AG08396 (cell line): ENCODE results near the gene AFMID.
"Not testable (repeated sequence)": the region's sequence is repeated elsewhere in the genome, so short reads cannot be mapped to it uniquely, and the experiment has no call there.

ENCODE experiments used
- DNase-seq: peaks from one replicate; pipeline ENCODE4 v3.0.0; 2012; ENCODE audit warnings: low spot score, mixed read lengths

AFMID gene

DNA sequence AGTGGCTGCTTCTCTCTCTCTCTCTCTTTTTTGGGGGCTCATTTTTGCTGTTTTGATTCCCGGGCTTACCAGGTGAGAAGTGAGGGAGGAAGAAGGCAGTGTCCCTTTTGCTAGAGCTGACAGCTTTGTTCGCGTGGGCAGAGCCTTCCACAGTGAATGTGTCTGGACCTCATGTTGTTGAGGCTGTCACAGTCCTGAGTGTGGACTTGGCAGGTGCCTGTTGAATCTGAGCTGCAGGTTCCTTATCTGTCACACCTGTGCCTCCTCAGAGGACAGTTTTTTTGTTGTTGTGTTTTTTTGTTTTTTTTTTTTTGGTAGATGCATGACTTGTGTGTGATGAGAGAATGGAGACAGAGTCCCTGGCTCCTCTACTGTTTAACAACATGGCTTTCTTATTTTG, 36.6 kb downstream of the AFMID start:
- no peak for DNase-seq

DNA sequence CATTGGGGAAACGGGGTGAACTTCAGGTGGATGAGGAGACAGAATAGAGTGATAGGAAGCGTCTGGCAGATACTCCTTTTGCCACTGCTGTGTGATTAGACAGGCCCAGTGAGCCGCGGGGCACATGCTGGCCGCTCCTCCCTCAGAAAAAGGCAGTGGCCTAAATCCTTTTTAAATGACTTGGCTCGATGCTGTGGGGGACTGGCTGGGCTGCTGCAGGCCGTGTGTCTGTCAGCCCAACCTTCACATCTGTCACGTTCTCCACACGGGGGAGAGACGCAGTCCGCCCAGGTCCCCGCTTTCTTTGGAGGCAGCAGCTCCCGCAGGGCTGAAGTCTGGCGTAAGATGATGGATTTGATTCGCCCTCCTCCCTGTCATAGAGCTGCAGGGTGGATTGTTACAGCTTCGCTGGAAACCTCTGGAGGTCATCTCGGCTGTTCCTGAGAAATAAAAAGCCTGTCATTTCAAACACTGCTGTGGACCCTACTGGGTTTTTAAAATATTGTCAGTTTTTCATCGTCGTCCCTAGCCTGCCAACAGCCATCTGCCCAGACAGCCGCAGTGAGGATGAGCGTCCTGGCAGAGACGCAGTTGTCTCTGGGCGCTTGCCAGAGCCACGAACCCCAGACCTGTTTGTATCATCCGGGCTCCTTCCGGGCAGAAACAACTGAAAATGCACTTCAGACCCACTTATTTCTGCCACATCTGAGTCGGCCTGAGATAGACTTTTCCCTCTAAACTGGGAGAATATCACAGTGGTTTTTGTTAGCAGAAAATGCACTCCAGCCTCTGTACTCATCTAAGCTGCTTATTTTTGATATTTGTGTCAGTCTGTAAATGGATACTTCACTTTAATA, 37.3 kb downstream of the AFMID start:
- DNase-seq, result no peak

DNA sequence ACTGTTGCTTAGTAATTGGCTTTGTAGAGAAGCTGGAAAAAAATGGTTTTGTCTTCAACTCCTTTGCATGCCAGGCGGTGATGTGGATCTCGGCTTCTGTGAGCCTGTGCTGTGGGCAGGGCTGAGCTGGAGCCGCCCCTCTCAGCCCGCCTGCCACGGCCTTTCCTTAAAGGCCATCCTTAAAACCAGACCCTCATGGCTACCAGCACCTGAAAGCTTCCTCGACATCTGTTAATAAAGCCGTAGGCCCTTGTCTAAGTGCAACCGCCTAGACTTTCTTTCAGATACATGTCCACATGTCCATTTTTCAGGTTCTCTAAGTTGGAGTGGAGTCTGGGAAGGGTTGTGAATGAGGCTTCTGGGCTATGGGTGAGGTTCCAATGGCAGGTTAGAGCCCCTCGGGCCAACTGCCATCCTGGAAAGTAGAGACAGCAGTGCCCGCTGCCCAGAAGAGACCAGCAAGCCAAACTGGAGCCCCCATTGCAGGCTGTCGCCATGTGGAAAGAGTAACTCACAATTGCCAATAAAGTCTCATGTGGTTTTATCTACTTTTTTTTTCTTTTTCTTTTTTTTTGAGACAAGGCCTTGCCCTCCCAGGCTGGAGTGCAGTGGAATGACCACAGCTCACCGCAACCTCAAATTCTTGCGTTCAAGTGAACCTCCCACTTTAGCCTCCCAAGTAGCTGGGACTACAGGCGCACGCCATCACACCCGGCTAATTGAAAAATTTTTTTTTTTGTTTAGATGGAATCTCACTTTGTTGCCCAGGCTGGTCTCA, 38.1 kb downstream of the AFMID start:
- no peak for DNase-seq

DNA sequence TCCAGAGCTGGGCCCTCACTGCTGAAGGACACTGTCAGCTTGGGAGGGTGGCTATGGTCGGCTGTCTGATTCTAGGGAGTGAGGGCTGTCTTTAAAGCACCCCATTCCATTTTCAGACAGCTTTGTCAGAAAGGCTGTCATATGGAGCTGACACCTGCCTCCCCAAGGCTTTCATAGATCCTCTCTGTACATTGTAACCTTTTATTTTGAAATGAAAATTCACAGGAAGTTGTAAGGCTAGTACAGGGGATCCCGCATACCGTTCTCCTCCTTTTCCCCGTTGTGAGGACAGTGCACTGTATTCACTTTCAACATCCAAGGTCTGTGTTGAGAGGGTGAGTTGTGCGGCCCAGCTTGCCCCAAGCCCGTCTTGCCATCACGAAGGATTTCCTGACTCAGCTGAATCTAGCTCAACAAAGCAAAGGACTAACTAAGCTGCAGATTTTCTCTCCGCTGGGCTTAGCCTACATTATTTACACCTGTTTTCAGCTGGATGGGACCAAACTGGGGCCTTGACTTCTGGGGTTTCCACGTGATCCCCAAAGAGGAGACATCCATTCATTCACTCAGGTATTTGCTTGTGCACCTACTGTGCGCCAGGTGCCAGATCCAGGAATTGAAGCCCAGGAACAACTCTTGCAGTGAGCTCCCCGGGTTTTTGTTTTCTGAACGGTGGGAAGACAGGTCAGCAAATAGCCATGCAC, 39.0 kb downstream of the AFMID start:
- DNase-seq, result no peak

DNA sequence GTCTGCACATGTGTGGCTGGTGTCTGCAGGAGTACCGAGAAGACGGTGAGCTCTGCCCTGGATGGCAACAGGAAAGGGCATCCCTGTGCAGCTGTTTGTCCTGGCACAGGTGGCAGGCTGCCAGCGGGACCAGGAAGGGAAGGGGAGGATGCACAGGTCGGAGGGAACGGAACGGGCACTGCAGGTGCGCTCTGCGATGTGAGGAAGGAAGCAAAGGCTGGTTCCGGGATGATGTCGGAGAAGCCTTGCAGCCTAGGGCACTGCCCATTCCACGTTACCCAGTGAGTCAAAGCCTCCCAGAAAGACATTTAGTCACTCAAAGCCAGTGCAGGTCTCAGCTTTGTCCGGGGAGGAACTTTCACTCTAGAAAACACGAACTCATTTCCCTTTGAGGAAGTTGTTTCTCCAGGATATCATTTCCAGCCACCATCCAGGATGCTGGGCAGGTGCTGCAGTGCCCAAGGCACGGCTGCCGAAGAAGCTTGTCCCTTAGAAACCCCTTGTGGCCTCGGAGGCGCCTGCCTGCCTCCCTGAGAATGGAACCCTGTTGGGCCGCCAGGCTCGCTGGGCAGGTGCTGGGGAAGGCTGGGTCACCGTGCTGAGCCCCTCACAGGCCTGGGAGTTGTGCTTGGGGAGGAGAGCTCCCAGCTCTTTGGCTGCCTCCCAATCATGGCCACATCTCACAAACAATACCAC, 39.7 kb downstream of the AFMID start:
- DNase-seq, result no peak

DNA sequence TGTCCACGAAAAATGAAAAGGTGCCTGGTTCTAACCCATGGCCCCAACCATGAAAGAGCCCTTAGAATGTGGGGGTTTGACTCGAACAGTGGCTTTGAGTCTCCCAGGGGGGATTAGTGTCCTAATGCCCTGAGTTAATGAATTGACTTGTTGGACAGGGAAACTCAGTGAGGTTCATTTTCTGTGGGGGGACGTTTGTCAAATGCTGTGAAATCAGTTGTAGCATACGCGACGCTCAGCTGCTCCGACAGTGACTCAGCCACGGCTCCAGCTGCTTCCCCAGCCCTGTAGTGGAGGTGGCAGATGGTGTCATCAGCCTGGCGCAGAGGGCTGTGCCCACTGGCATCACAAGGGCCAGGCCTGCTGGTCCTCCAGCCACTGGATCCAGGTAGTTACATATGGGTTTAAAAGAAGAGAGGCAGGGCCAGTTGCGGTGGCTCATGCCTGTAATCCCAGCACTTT, 40.3 kb downstream of the AFMID start:
- DNase-seq, result no peak

DNA sequence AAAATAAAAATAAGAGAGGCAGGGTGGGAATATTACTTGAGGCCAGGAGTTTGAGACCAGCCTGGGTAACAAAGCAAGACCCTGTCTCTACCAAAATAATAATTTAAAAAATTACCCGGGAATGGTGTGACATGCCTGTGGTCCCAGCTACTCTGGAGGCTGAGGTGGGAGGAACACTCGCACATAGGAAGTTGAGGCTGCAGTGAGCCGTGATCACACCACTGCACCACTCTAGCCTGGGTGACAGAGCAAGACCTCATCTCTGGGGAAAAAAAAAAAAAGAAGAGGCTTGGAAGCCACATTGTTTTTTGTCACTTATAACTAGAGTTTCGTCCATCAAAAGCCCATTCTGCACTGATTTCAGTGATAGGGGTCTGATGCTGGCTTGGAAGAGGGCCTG, 41.0 kb downstream of the AFMID start:
- no peak for DNase-seq

DNA sequence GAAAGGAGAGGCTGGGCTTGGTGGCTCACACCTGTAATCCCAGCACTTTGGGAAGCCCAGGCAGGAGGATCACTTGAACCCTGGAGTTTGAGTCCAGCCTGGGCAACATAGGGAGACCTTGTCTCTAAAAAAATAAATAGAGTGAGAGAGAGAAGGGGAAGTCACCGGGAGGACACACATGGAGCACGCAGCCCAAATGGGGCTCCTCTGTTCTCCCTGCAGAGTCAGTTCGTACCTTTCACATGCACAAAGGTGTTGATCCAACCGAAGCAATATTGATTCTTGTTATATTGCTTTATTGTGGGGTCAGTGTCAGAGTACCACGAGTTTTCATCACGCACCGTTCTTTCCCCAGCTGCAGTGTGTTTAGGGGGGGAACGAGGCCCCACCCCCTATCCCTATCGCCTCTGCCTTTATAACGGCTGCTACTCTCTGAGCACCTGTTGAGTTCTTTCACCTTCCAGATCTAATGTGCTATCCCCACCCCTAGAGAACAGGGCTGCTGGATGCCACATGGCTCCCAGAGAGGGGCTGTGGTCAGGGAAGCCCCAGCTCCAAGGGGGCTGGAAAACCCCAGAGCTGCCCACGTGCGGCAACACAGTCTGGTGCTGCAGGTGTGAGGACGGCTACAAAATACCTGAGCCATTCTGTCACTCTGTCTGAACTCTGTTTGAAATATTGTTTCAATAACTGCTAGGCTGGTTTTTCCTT, 43.2 kb downstream of the AFMID start:
- no peak for DNase-seq

DNA sequence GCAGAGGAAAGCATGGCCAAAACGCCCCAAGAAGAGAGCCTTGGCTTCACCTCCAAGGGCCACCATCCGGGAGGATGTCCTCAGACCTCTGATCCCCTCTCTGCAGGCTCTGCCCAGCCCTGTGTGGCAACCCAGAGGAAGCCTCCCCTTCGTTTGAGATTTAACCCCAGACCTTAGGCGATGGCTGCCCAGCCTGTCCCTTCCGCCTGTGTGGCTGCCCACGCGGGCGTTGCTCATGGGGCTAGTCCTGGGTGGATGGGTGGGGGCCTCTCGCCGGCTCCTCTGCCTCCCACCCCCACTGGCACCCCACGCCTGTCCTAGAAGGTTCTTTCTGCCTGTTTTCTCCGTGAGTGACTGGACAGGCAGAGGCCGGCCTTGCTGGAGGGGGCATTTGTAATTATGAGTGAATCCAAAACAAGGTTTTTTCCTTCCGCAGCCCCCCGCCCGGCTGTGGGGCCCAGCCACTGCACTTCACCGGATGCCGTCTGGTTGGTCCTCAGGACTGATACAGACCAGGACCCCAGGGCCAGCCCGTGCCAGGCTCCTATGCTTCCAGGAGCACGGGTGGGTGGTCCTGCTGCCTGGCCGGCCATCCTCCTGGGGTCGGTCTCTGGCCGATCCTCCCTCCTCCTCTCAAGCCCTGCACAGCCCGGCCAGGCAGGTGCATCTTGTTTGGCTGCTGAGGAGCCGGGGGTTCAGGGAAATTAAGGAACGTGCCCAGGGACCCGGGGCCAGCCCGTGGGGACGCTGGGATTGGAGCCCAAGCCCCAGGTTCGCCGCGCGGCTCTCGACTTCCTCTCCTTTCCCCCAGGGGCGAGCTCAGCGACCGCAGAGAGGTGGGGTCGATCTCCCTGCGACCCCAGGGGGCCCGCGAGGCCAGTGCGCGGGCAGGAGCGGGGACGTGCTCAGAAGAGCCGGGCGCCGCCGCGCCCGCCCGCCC, 44.1 kb downstream of the AFMID start, which contains the start of gene TMEM235:
Gene TMEM235 (plus strand): TSS at position 636 of the 940 bp plus-strand sequence. CDS start 393 bp downstream, outside the sequence.
- no peak for DNase-seq

DNA sequence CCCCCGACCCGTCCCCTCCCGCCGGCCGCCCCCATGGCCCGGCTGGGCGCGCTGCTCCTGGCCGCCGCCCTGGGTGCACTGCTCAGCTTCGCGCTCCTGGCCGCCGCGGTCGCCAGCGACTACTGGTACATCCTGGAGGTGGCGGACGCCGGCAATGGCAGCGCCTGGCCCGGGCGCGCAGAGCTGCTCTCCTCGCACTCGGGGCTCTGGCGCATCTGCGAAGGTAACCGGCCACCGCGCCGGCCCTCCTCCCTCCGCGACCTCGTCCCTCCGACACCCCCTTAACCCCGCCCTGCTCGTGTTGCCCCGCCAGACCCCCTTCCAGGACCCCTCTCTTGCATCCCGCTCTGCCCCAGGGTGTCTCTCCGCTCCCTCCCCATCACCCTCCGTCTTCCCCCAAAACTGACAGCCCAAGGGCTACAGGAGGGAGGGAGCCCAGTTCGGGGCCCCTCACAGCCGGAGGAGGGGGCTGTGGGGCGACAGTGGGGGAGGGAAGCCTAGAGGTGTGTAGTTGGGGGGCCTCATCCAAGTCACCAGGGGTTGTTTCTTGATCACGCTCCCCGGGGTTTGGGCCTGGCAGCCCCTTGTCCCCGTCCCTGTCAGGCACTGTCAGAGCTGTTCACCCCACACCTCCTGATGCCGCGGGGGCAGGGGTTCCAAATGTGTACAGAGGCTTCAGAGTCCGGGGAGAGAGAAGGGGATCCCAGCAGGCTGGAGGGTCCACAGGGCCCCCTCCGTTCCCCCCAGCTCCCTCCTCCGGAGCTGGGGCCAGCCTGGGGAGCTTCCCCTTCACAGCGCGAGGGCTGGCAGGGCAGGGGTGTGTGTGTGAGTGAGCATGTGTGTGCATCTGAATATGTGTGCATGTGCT, 45.1 kb downstream of the AFMID start:
- no peak for DNase-seq

DNA sequence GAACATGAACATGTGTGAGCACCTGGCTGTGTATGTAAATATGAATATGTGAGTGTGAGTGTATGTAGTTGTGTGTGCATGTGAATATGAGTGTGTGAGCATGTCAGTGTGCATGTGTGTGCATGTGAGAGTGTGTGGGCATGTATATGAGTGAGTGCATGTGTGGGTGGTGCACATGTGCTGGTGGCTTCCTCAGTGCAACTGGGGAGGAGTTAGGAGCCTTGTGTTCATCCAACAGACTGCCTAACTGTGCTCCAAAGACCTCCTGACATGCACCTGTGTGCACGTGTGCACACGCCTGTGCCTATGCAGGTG, 45.7 kb downstream of the AFMID start:
- no peak for DNase-seq

DNA sequence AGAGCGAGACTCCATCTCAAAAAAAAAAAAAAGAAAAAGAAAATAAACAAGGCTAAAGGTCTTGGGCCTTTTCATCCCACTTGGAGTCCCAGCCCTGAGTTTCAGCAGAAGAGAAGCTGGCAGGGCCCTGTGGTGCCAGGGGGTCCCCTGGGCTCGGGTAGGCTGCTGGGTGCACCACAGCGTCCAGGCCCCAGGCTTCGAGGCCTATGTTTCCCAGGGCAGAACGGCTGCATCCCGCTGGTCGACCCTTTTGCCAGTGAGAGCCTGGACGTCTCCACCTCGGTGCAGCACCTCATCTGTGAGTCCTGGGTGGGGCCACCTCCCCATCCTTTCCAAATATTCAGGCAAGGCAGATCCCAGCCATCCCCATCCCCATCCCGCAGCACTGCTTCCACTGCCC, 46.5 kb downstream of the AFMID start:
- no peak for DNase-seq

DNA sequence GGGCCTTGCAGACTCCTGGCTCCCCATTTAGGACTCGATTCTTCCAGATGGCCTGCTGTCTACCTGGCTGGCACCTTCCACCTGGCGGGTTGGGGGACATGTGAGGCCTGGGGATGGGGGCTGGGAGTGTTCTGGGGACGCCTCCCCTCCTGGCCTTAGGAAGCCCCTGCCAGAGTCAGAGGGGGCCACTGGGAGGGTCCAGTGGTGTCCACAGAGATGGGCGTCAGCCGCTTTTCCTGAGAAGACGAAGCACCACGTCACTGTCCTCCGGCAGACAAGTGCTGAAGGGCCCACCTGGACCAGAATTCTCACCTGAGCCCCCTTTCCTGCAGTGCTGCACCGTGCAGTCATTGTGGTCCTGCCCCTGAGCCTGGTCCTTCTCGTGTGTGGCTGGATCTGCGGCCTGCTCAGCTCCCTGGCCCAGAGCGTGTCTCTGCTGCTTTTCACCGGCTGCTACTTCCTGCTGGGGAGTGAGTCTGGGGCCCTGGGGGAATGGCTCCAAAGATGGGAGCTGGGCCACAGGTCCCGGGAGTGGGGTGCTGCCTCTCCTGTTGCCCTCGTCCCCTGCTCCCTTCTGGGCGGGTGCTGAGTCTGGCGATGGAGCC, 47.2 kb downstream of the AFMID start:
- no peak for DNase-seq

DNA sequence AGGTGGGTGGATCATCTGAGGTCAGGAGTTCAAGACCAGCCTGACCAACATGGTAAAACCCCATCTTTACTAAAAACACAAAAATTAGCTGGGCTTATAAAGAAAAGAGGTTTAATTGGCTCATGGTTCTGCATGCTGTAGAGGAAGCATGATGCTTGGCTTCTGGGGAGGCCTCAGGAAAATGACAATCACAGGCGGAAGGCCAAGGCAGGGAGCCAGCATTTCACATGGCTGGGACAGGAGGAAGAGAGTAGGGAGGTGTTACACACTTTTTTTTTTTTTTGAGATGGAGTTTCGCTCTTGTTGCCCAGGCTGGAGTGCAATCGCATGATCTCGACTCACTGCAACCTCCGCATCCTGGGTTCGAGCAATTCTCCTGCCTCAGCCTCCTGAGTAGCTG, 47.9 kb downstream of the AFMID start:
- DNase-seq, result not testable (repeated sequence)

DNA sequence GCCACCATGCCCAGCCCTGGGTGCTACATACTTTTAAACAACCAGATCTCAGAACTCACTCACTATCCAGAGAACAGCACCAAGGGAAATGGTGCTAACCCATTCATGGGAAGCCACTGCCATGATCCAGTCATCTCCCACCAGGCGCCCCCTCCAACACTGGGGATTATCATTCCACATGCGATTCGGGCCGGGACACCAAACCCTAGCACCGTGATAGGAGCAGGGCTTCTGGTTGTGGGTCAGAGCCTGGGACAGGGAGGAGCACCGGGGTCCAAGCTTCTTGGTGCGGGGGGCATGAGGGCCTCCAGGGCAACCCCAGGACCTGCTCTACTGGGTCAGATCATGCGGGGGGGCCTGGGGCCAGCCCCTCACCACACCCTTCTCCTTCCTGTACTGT, 48.7 kb downstream of the AFMID start:
- DNase-seq, result no peak

DNA sequence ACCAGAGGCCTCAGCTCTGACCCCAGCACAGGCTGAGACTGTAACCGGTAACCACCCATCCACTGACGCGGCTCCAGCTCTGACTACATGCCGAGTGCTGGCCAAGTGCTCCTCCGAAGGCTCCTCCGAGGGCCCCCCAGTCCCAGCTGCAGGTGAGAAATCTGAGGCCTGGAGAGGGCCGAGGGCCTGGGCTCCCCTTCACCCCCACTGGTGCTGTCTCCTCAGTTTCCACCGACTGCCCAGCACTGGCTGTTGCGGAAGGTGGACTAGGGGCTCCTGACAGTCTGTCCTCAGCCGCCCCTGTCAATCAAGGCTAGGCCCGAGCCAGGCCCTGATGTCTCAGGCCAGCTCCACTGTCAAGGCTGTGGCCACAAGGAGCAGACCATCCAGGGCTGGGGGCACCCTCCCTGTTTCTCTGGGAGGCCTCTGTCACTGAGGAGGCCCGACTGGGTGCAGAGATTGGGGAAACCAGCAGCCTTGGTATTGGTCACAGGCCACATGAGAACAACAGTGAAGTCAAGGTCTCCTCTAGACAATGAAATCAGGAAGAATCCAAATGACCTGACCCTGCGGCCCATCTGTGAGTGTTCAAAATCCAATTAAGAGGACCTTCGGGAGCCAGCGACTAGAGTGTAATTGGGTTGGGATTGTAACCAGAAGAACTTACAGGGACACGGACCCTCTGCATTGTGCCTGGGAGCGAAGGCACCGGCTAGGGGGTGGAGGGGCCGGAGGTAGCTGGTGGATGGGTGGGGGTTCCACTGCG, 49.4 kb downstream of the AFMID start:
- no peak for DNase-seq

DNA sequence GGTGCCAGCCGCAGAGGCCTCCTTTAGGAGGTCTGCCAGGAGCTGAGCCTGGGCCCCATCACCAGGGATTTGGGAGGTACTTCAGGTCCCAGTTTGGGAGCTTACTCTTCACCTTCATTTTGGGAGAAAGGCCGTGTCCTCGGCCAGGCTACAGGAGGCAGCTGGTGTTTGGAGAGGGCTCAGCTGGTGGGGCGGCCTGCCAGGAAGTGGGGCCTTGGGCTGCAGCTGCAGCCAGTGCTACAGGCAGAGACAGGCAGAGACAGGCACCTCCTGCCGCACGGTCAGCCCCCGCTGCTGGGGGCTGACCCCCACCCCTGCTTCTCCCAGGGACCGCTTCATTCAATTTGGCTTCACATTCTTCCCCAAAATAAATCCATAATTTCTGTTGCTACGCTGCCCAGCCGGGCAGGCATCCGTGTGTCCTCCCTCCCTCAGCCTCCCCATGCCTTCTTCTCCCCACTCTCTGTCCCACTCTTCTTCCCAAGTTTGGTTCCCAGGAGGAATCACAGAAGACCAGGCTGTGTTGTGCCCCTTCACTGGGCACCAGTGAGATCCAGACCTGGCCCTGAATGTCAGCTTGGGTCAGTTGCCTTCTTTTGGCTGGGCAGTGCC, 50.3 kb downstream of the AFMID start:
- no peak for DNase-seq
